ENCODE results near the gene LILRA1.
"Not testable (repeated sequence)": the region's sequence is repeated elsewhere in the genome, so short reads cannot be mapped to it uniquely, and the experiment has no call there.

Gene LILRA1

DNA sequence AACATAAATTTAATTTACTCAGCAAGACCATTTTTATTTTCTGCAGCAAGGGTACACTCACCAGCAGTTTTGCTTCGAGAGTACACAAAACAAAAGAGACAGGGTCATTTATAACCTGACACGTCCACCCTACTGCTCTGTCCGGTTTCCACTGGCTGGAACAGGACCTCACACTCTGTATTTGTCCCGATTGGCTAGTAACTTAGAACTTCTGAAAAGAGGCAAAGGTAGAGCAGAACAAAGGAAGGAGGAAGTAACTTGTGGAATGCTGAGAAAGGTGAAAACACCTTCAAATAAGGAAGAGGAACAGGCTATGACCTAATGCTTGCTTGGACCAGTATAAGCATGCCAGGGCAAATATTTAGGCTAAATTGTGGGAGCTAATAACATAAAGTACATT lies 34.5 kb downstream of the LILRA1 start:
- DNase-seq = not testable (repeated sequence)

DNA sequence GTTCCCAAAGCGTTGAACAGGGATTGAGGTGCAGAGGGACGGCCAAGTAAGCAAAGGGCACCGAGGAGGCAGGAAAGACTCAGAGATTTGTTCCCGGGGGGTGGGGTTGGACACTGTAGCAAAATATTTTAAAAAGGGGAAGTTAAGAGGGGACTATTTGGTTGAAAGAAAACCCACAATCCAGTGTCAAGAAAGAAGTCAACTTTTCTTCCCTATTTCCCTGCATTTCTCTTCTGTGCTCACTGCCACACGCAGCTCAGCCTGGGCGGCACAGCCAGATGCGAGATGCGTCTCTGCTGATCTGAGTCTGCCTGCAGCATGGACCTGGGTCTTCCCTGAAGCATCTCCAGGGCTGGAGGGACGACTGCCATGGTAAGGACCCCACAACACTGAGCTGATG lies 36.8 kb downstream of the LILRA1 start, which contains the start of gene LILRB1:
TSS of gene LILRB1 (plus strand) at position 223 of the 400 bp plus-strand sequence. CDS start 590 bp downstream, outside the sequence.
- not testable (repeated sequence) for DNase-seq

DNA sequence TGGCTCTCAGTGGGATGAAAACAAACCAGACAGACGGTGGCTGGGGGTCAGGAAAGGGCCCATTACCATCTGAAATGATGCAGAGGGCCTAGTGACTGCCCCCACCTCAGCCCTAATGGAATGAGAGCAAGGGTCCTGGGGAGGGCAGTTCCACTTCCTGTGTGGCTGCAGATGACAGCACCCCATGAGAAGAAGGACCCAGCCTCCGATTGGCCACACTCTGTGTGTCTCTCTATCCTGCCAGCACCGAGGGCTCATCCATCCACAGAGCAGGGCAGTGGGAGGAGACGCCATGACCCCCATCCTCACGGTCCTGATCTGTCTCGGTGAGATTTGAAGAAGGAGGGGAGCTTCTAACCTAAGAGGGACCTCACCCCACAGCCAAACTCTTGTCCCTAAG lies 37.4 kb downstream of the LILRA1 start:
- DNase-seq = no peak

DNA sequence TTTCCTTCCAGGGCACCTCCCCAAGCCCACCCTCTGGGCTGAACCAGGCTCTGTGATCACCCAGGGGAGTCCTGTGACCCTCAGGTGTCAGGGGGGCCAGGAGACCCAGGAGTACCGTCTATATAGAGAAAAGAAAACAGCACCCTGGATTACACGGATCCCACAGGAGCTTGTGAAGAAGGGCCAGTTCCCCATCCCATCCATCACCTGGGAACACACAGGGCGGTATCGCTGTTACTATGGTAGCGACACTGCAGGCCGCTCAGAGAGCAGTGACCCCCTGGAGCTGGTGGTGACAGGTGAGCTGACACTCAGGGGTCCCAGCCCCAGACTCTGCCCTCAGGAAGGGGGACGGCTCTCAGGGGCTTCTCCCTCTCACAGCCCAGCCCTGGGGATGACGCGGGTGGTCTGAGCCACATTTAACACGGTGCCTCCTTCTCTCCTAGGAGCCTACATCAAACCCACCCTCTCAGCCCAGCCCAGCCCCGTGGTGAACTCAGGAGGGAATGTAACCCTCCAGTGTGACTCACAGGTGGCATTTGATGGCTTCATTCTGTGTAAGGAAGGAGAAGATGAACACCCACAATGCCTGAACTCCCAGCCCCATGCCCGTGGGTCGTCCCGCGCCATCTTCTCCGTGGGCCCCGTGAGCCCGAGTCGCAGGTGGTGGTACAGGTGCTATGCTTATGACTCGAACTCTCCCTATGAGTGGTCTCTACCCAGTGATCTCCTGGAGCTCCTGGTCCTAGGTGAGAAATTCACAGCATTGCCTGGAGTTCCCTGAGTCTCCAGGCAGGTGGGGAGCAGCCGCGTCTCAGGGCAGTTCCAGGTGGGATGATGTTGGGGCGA lies 38.3 kb downstream of the LILRA1 start:
- DNase-seq = not testable (repeated sequence)

DNA sequence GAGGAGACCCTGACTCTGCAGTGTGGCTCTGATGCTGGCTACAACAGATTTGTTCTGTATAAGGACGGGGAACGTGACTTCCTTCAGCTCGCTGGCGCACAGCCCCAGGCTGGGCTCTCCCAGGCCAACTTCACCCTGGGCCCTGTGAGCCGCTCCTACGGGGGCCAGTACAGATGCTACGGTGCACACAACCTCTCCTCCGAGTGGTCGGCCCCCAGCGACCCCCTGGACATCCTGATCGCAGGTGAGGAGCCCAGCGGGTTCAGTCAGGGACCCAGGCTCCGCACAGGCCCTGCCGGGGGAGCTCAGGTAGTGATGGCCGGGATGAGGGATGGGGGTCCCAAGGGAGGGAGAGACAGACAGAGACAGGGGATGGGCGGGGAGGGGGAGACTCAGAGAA lies 39.1 kb downstream of the LILRA1 start:
- DNase-seq = not testable (repeated sequence)

DNA sequence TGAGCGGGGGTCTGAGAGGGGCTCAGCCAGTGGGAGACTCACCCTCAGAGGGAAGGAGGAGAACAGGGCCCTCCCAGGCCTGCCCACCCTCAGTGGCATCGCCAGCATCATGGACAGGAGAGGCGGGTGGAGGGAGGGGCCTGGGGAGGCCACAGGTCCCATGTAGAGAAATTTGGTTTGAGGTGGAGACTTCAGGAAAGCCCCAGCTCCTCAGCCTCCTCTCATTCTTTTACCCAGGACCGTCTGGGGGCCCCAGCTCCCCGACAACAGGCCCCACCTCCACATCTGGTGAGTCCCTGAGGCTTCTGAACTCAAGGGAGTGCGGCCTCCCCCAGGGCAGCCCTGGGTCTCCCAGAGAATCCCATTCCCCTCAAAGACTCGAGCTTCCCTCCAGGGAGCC lies 40.0 kb downstream of the LILRA1 start:
- no peak for DNase-seq

DNA sequence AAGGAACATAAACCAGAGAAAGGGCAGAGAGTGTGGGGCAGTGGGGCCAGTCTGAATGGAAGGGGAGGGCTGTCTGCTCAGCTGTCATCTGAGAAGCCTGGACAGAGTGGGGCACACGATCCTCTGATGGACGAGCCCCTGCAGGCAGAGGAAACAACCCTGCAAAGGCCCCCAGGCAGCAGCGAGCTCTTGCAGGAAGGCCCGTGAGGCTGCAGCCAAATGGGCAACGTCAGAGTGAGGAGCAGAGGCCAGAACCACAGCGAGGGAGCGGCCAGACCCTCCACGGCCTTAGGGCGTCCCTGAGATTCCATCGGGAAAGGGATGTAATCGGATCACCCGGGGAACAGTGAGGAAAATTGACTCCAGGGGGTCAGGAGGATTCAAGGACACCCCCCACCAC lies 42.6 kb downstream of the LILRA1 start:
- DNase-seq = peak; percentile 2

DNA sequence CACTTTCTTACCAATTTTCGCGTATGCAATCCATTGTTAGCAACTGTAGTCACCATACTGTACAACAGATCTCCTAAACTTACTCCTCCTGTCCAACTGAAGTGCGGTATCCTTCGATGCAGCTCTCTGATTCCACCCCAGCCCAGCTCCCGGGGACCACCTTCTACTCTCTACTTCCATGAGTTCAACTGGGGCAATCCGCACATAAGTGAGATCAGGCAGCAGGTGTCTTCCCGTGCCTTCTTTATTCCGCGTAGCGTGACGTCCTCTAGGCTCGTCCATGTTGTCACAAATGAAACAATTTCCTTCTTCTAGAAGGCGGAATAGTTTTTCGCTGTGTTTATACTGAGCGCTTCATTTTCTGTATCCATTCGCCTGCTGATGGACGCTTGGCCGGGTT lies 45.3 kb downstream of the LILRA1 start:
- no peak for DNase-seq

DNA sequence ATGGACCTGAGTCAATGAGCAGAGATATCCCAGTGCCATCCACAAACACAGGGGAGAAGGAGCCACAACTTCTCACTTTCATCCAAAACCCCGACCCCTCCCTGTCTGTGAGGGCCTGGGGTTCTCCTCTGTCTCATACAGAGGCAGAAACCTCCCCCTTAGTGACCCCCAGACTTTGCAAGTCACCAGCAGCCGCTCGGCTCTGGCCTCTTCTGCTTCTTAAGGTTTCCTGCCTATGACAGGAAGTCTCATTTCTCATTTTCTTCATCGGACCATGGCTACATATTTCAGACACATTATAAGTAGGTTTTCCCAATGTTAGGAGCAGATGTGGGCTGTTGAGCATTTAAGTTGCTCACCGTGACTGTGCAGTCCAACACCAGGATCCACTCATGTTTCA lies 49.5 kb downstream of the LILRA1 start:
- DNase-seq = not testable (repeated sequence)

DNA sequence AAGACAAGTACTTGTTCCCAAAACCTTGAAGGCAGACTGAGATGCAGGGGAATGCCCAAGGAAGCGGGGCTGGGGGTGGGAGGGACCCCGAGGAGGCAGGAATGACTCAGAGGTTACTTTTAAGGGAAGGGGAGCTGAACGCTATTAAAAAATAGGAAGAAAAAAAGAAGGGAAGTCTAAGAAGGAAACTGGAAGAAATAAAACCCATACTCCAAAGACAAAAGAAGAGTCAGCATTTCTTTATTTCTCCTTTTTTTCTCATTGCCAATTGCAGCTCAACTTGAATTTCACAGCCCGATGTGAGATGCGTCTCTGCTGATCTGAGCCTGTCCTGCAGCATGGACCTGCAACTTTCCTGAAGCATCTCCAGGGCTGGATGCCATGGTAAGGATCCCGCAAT lies 50.2 kb downstream of the LILRA1 start:
- DNase-seq = not testable (repeated sequence)

DNA sequence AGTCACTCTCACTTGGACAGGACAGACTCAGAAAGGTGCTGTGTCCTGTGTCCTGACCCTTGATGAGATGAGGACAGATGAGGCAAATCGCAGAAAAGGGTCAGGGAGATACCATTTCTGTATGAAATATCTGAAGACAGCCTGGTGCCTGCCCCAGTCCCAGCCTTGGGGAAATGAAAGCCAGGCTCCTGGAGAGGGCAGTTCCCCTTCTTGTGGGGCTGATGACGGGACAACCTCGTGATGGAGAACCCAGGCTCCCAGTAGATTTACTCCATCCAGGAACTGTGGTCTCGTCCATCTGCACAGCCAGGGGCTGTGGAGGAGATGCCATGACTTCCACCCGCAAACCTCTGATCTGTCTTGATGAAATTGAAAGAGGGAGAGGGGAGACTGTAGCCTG lies 50.6 kb downstream of the LILRA1 start:
- DNase-seq = no peak

DNA sequence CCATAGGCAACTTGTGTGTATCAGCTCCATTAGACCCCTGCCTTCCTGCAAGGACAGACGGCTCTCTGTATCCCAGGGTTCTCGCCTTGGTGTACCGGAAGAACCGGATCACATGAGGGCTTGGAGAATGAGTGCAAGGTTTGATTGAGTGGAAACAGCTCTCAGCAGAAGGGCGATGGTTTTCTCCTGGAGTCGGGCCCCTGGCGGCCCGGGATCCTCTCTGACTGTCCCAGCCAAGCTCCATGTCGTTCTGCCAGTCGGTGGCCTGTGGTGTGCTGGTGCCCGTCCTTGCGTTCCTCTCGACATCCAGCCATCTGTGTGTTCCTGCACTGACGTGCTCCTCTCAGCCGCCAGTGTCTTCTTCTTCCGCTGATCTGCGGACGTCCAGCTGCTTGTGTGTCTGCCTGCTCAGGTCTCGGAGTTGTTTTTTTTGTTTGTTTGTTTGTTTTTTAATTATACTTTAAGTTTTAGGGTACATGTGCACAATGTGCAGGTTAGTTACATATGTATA lies 53.0 kb downstream of the LILRA1 start:
- DNase-seq = no peak

DNA sequence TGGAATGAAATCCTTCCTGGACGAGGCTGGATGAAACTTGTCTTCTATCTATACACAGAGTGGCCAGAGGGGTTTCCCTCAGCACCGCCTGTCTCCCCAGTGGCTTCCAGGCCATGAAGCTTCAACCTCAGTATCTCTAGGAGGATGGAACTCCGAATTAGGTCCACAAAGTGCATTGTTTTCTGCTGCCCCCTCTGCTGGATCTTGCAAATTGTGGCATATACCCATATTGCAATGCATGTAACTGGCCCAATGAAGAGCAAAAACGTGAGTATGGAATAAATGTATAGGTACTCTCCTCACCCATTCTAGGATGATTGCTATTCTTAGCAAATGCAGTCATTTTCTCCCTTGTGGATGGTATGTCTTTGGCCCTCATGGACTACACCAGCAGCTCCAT lies 54.7 kb downstream of the LILRA1 start:
- no peak for DNase-seq

DNA sequence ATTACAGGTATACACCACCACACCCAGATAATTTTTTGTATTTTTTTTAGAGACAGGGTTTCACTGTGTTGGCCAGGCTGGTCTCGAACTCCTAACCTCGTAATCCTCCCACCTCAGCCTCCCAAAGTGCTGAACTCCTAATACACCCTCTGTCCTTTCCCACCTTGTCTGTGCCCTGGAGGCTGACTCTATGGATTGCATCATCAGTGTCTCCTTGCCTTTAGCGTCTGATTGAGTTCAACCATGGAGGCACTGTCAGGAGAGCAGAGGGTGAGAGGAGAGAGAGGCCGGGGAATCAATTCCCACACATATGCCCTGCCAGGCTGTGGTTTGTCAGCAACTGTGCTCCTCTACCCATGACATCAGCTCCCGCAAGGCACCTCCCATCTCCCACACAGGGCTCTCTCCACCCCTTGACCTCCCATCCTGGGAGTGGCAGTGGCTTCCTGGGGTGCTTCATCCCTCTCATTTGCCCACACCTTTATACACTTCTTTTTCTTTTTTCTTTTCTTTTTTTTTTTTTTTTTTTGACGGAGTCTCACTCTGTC lies 56.8 kb downstream of the LILRA1 start:
- DNase-seq = no peak
